ENCODE measurements around the gene PLEKHG4B. TPM values are rescaled to one million over a fixed set of nuclear protein-coding genes. Genes with fewer than 3 reads are reported as not detected.

The PLEKHG4B gene
- total and polyA plus RNA-seq, 2 of the 8 experiments (the other 6 are each of a cell fraction or from before 2014, with no cell fraction given) = 31.1 to 43.6 TPM

GRCh38 chr5:93221-93980 lies 1.4 kb downstream of the PLEKHG4B start:
- Histone ChIP-seq H3K23me2 (ENCODE audit: low read depth, low read length) (no peaks in the 10 kb centered on the region; the same call in 1 of the 2 replicates), H2BK5ac (ENCODE audit: low read depth, low read length) (0 out of 2 replicates have a peak overlapping the region, but pooled peaks have one; percentile 18), H3K9me3 (ENCODE audit: insufficient read depth in 2 of 2, low read depth in 1 of 2, low read length in 1 of 2) (no peaks in the 10 kb centered on the region), H3K56ac (replicated peaks; ENCODE audit: insufficient read length, low read depth, low read length) (no peak overlapping the region), H3K4me1 (replicated peaks in 1 of 4; ENCODE audit: control insufficient read depth in 3 of 4, insufficient read depth in 4 of 4, low read length in 3 of 4) (peaks cover 6 to 23% (median 17%) of the 10 kb centered on the region in 4 experiments), H3K79me2 (ENCODE audit: control insufficient read depth in 1 of 2, insufficient read depth in 2 of 2, low read length in 2 of 2) (peaks cover 11 to 55% of the 10 kb centered on the region in 2 experiments), H2BK120ac (replicated peaks; ENCODE audit: low read depth, low read length) (no peak overlapping the region), H2BK15ac (ENCODE audit: low read length) (no peak overlapping the region), H3K4me3 (ENCODE audit: extremely low read depth in 1 of 4, insufficient read depth in 2 of 4, low read depth in 3 of 4, low read length in 4 of 4) (peak overlapping the region in 3 of 4 experiments; percentile 65 to 83 (median 68); a peak in 6 of 8 replicates), H3K18ac (ENCODE audit: extremely low read depth, low read length) (no peak overlapping the region; the same call in 1 of the 2 replicates), H2AFZ (ENCODE audit: low read length) (no peak overlapping the region), H4K91ac (replicated peaks; ENCODE audit: insufficient read length, low read length) (no peak overlapping the region), H3K79me1 (ENCODE audit: low read depth, low read length) (peaks cover 10% of the 10 kb centered on the region; the same call in 1 of the 2 replicates), H3K23ac (ENCODE audit: insufficient read length) (no peak overlapping the region), H3K14ac (ENCODE audit: insufficient read length) (no peak overlapping the region), H4K5ac (ENCODE audit: insufficient read length, low read depth, low read length) (no peak overlapping the region), H3K4ac (replicated peaks; ENCODE audit: insufficient read length, low read depth, low read length) (no peak overlapping the region), H2AK5ac (ENCODE audit: low read depth, low read length) (no peak overlapping the region; the same call in 1 of the 2 replicates), H3K27ac (ENCODE audit: low read depth, low read length) (no peak overlapping the region), H3K9ac (replicated peaks in 1 of 4; ENCODE audit: extremely low read depth in 1 of 4, low read depth in 3 of 4, low read length in 3 of 4) (peak overlapping the region in 1 of 4 experiments; percentile 85; a peak in 1 of 7 replicates), H3K36me3 (ENCODE audit: control insufficient read depth in 2 of 4, insufficient read depth in 4 of 4, low read length in 3 of 4) (peaks cover 3 to 21% (median 7%) of the 10 kb centered on the region in 4 experiments; a peak in 6 of 8 replicates), H3K4me2 (ENCODE audit: insufficient read depth in 1 of 2, low read depth in 2 of 2, low read length in 2 of 2) (peak overlapping the region; percentile 65 to 84), H4K20me1 (replicated peaks in 1 of 2; ENCODE audit: control insufficient read depth in 1 of 2, insufficient read depth in 2 of 2, low read length in 2 of 2) (peaks cover 3 to 26% of the 10 kb centered on the region in 2 experiments), H4K8ac (ENCODE audit: extremely low read depth, insufficient read depth, low read length) (no peak overlapping the region), H2BK12ac (ENCODE audit: low read depth, low read length) (no peak overlapping the region), H3K27me3 (replicated peaks in 1 of 4; ENCODE audit: control insufficient read depth in 3 of 4, extremely low read depth in 1 of 4, insufficient read depth in 3 of 4, low read length in 3 of 4) (no peaks in the 10 kb centered on the region; a peak in 1 of 7 replicates), H2BK20ac (ENCODE audit: low read length) (no peak overlapping the region)
- CTCF ChIA-PET (ENCODE audit: partially characterized antibody) = interaction anchor here (0.7 to 1.4 kb wide), 3 partner anchors 9 to 95 kb away, joined by 3 read pairs; no protein-coding TSS in a partner anchor
- FAIRE-seq (no peak), DNase-seq (ENCODE audit: low read depth in 1 of 2, low spot score in 2 of 2) (no peak)
- POLR2A ChIA-PET (ENCODE audit: partially characterized antibody) = interaction anchor here (0.8 to 6.3 kb wide), 7 partner anchors 12 to 178 kb away, joined by 5 to 65 read pairs (median 13); partner anchors contain the start of gene PDCD6
- WGBS, 2 experiments (ENCODE audit: extremely low coverage in 1 of 2, insufficient coverage in 1 of 2, insufficient read length in 1 of 2, insufficient replicate concordance in 2 of 2, low coverage in 1 of 2, low lambda C conversion rate in 2 of 2, missing lambda C conversion rate in 1 of 2) = 75% methylated on average over 15 of the region's 15 CpGs; no CpG with 5 or more reads in 1 of the 2 experiments
- TF ChIP-seq EZH2 (IDR thresholded peaks at IDR 0.05; ENCODE audit: low read depth, low read length, severe bottlenecking) = no peak
- TF ChIP-seq TEAD4 (IDR thresholded peaks at IDR 0.05; ENCODE audit: low read depth, low read length) = no peak
- TF ChIP-seq CBX5 (IDR thresholded peaks at IDR 0.05; ENCODE audit: low read depth, low read length) = no peak
- no peak for TF ChIP-seq JUND (IDR thresholded peaks at IDR 0.05; ENCODE audit: low read length)
- TF ChIP-seq SRF (IDR thresholded peaks at IDR 0.05; ENCODE audit: low read depth, low read length) = no peak
- no peak for TF ChIP-seq RNF2 (IDR thresholded peaks at IDR 0.05; ENCODE audit: borderline replicate concordance, low read depth, low read length, missing control alignments, poor library complexity, severe bottlenecking)
- no peak for TF ChIP-seq JUN (IDR thresholded peaks at IDR 0.05; ENCODE audit: low read depth, low read length)
- TF ChIP-seq SP1 (IDR thresholded peaks at IDR 0.05; ENCODE audit: low read depth, low read length) = no peak
- TF ChIP-seq CREB1 (IDR thresholded peaks at IDR 0.05) = no peak
- TF ChIP-seq USF2 (IDR thresholded peaks at IDR 0.05; ENCODE audit: low read length) = no peak
- no peak for TF ChIP-seq SIX5 (IDR thresholded peaks at IDR 0.05; ENCODE audit: low read depth, low read length)
